Lung (tissue), 13 donors: ENCODE results near the gene SYAP1. TPM values are rescaled to one million over a fixed set of nuclear protein-coding genes. Genes with fewer than 3 reads are reported as not detected.

Source experiments
- ATAC-seq: fragments of 200-7000 bp; cut with Tn5 transposase; one replicate; pipeline ENCODE4 v1.9.1; 2020; ENCODE audit warnings: moderate number of reproducible peaks; ENCODE audit not compliant: insufficient read depth, low FRiP score
- DNase-seq, 3 donors: peaks; one replicate each; pipeline ENCODE4 v3.0.0-alpha.2; 2013 to 2017
- H3K27ac ChIP-seq, 2 donors: one replicate each; pipeline ENCODE4 v1.5.1; 2013; ENCODE audit warnings: mild to moderate bottlenecking in 2 of 2, moderate library complexity in 2 of 2, control low read depth in 1 of 2, inconsistent platforms in 1 of 2, low read depth in 1 of 2, low read length in 1 of 2
- H3K27me3 ChIP-seq, 3 donors: one replicate each; pipeline ENCODE4 v1.5.1; 2013; ENCODE audit warnings: low read length in 2 of 3; ENCODE audit not compliant: control insufficient read depth in 3 of 3, insufficient read depth in 3 of 3
- H3K36me3 ChIP-seq, 4 donors: one replicate each; pipeline ENCODE4 v1.5.1; 2013; ENCODE audit warnings: low read length in 4 of 4, mild to moderate bottlenecking in 1 of 4, moderate library complexity in 1 of 4; ENCODE audit not compliant: control insufficient read depth in 4 of 4, insufficient read depth in 4 of 4
- H3K4me1 ChIP-seq, 5 donors: one replicate each; pipeline ENCODE4 v1.5.1; 2013; ENCODE audit warnings: low read length in 5 of 5, mild to moderate bottlenecking in 2 of 5, moderate library complexity in 1 of 5; ENCODE audit not compliant: control insufficient read depth in 5 of 5, insufficient read depth in 5 of 5
- H3K4me3 ChIP-seq: one replicate; pipeline ENCODE4 v1.5.1; 2013; ENCODE audit warnings: mild to moderate bottlenecking, control low read depth, moderate library complexity
- H3K9ac ChIP-seq, 2 donors: one replicate each; pipeline ENCODE4 v1.5.1; 2013; ENCODE audit warnings: low read length in 2 of 2, control low read depth in 1 of 2; ENCODE audit not compliant: insufficient read depth in 1 of 2
- H3K9me3 ChIP-seq, 4 donors: one replicate each; pipeline ENCODE4 v1.5.1; 2013; ENCODE audit warnings: low read length in 3 of 4, mild to moderate bottlenecking in 1 of 4, moderate library complexity in 1 of 4; ENCODE audit not compliant: control insufficient read depth in 4 of 4, insufficient read depth in 3 of 4
- WGBS, 2 donors: extraction: QIAGEN DNeasy Blood & Tissue Kit; methylation state at CpG; one replicate each; pipeline ENCODE4 v1.1.7; 2013; 5-methylcytosine and 5-hydroxymethylcytosine counted together
- polyA plus RNA-seq, 2 donors: library from polyadenylated mRNA; stranded (reverse); fragments of 200-250 nt; gene quantifications; one replicate each; pipeline ENCODE4 v1.2.1, GENCODE V29; 2013
- small RNA-seq: library from RNA; depleted of rRNA; stranded (forward); fragments of <200 nt; gene quantifications from one replicate; pipeline ENCODE3, GENCODE V24; 2014; ENCODE audit warnings: low replicate concordance
- total RNA-seq, 2 donors: library from RNA; depleted of rRNA in 1 of 2; stranded (reverse); fragments of >200 nt in 1 of 2; gene quantifications; one replicate each; pipeline ENCODE4 v1.2.1, GENCODE V29; 2014 to 2021
- TF ChIP-seq, protein P1 (sequence below): IDR thresholded peaks from 2 replicates; pipeline ENCODE4 v1.5.1; 2012; ENCODE audit warnings: mild to moderate bottlenecking; ENCODE audit errors: control extremely low read depth, extremely low read depth
- donor health status: control.
- donor health status: control.
- donor health status: Bipolar disorder and iron deficiency.
- donor health status: healthy.
- donor health status: DM: yes; HTN: yes; CAD: no.

SYAP1 gene
- total and polyA plus RNA-seq, 4 donors, result 10.2 to 32.0 (median 23.2) TPM

DNA sequence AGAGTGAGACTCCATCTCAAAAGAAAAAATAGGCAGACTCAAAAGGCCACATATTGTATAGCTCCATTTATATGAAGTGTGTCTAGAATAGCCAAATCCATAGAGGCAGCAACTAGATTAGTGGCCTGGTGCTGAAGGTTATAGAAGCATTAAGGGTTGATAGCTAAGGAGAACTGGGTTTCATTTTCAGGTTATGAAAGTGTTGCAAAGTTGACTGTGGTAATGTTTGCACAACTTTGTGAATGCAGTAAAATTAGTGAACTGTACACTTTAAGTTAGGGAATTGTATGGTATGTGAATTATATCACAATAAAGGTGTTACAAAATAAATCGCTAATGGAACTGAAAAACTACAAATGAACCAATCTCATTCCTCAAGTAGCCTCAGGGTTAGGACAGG, 95.2 kb downstream of the SYAP1 start:
- H3K27ac ChIP-seq, result no peak overlapping the region
- peaks cover 0 to 7% (median 0%) of the 10 kb centered on the region in 4 donors for H3K36me3 ChIP-seq
- ATAC-seq (no peak), DNase-seq (no peak)
- peaks cover 0 to 2% (median 0%) of the 10 kb centered on the region in 5 donors for H3K4me1 ChIP-seq
- no peak overlapping the region for H3K9ac ChIP-seq
- H3K4me3 ChIP-seq, result no peak overlapping the region
- WGBS, 2 donors, result 38 to 90% methylated on average over 1 of the region's 1 CpG
- TF ChIP-seq, protein P1, sequence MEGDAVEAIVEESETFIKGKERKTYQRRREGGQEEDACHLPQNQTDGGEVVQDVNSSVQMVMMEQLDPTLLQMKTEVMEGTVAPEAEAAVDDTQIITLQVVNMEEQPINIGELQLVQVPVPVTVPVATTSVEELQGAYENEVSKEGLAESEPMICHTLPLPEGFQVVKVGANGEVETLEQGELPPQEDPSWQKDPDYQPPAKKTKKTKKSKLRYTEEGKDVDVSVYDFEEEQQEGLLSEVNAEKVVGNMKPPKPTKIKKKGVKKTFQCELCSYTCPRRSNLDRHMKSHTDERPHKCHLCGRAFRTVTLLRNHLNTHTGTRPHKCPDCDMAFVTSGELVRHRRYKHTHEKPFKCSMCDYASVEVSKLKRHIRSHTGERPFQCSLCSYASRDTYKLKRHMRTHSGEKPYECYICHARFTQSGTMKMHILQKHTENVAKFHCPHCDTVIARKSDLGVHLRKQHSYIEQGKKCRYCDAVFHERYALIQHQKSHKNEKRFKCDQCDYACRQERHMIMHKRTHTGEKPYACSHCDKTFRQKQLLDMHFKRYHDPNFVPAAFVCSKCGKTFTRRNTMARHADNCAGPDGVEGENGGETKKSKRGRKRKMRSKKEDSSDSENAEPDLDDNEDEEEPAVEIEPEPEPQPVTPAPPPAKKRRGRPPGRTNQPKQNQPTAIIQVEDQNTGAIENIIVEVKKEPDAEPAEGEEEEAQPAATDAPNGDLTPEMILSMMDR, result no peak
- peaks cover 0 to 33% (median 0%) of the 10 kb centered on the region in 3 donors for H3K27me3 ChIP-seq
- no peaks in the 10 kb centered on the region for H3K9me3 ChIP-seq

Small RNA genes within 50 kb of the gene (small RNA-seq; reads per million reads assigned to genes)
- not detected for gene RNU7-56P
- not detected for gene RPL12P49

Other genes starting within 250 kb of the SYAP1 start
- gene S100G, start 69.5 kb upstream of the SYAP1 start, total RNA-seq, result not detected
- not detected for gene S100G, start 69.5 kb upstream of the SYAP1 start, polyA plus RNA-seq
- 10 to 100 TPM in 1 of 2 donors, 1 to 10 TPM in 1; 9.3 to 36.8 TPM for gene CTPS2, start 6.9 kb upstream of the SYAP1 start, total RNA-seq
- 10 to 100 TPM in 1 of 2 donors, 1 to 10 TPM in 1; 4.2 to 10.5 TPM for gene CTPS2, start 6.9 kb upstream of the SYAP1 start, polyA plus RNA-seq
- 10 to 100 TPM; 10.5 to 15.4 TPM for gene TXLNG, start 66.9 kb downstream of the SYAP1 start, total RNA-seq
- gene TXLNG, start 66.9 kb downstream of the SYAP1 start, polyA plus RNA-seq, result 1 to 10 TPM; 7.5 to 8.8 TPM
- 10 to 100 TPM; 82.8 to 84.6 TPM for gene RBBP7, start 150.8 kb downstream of the SYAP1 start, total RNA-seq
- 100 to 1,000 TPM in 1 of 2 donors, 10 to 100 TPM in 1; 52.3 to 117 TPM for gene RBBP7, start 150.8 kb downstream of the SYAP1 start, polyA plus RNA-seq
- gene REPS2, start 227.0 kb downstream of the SYAP1 start, total RNA-seq, result 10 to 100 TPM; 11.3 to 18.4 TPM
- 10 to 100 TPM in 1 of 2 donors, 1 to 10 TPM in 1; 8.0 to 12.0 TPM for gene REPS2, start 227.0 kb downstream of the SYAP1 start, polyA plus RNA-seq